Measurements from ENCODE around the gene RGS8.

The RGS8 gene

DNA sequence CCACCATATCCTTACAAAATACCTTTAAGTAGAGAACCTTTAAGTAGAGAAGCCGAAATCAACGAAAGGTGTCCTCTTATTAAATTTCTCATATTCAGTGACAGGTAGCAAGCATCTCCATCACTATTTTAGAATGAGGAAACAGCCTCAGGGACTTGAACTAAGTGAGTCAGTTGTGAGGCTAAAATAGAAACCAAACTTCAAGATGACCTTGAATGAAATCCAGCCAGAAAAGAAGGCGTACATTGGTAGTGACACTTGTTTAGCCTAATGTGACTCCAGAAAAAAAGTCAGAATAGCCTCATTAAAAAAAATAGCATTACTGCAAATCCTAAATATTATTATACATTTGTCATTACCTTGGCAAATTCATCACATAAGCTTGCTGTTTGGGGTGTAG, 20.1 kb downstream of the RGS8 start:
- CTCF ChIA-PET, result interaction anchor here (6.0 kb wide), 1 partner anchor 15 kb away, joined by 47 read pairs; no protein-coding TSS in a partner anchor
- DNase-seq (ENCODE audit: extremely low spot score), result no peak
- POLR2A ChIA-PET, result no interaction called here
- TF ChIP-seq, protein P1, sequence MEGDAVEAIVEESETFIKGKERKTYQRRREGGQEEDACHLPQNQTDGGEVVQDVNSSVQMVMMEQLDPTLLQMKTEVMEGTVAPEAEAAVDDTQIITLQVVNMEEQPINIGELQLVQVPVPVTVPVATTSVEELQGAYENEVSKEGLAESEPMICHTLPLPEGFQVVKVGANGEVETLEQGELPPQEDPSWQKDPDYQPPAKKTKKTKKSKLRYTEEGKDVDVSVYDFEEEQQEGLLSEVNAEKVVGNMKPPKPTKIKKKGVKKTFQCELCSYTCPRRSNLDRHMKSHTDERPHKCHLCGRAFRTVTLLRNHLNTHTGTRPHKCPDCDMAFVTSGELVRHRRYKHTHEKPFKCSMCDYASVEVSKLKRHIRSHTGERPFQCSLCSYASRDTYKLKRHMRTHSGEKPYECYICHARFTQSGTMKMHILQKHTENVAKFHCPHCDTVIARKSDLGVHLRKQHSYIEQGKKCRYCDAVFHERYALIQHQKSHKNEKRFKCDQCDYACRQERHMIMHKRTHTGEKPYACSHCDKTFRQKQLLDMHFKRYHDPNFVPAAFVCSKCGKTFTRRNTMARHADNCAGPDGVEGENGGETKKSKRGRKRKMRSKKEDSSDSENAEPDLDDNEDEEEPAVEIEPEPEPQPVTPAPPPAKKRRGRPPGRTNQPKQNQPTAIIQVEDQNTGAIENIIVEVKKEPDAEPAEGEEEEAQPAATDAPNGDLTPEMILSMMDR (IDR thresholded peaks at IDR 0.05; ENCODE audit: control extremely low read depth, extremely low read depth, low read depth, missing control alignments), result no peak

DNA sequence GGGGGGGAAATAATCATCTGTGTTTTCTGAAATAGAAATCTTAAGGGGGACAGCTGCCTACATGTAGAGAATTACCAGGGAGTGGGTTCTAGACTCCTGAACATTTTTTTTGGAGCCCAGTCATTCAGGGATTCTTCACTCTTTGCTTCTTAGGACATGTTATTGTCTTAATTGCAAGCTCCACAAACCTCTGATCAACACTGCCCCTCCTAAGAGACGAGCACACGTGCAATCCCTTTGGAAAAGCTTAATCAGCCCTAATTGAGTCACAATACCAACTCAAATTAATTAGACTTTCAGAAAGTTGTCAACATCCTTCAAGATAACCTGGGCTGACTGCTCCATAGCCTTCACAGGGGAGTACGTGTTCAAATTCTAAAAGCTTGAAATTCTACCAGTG, 21.4 kb downstream of the RGS8 start:
- TF ChIP-seq, protein P1 (IDR thresholded peaks at IDR 0.05; ENCODE audit: control extremely low read depth, extremely low read depth, low read depth, missing control alignments), result no peak
- no peak for DNase-seq (ENCODE audit: extremely low spot score)
- ChIA-PET POLR2A (no interaction called here), CTCF (interaction anchor here (1.0 to 6.0 kb wide), 4 partner anchors 11 to 18 kb away, joined by 5 to 47 read pairs (median 14); no protein-coding TSS in a partner anchor)

- TF ChIP-seq, protein P1 (IDR thresholded peaks at IDR 0.05; ENCODE audit: control extremely low read depth, extremely low read depth, low read depth, missing control alignments), result no peak
- DNase-seq (ENCODE audit: extremely low spot score), result no peak
- CTCF ChIA-PET, result interaction anchor here (1.0 to 6.0 kb wide), 5 partner anchors 8 to 19 kb away, joined by 5 to 47 read pairs (median 5); no protein-coding TSS in a partner anchor
- POLR2A ChIA-PET, result no interaction called here
Observed at GRCh38 chr1:182662121-182662890, 22.1 kb downstream of the RGS8 start.

DNA sequence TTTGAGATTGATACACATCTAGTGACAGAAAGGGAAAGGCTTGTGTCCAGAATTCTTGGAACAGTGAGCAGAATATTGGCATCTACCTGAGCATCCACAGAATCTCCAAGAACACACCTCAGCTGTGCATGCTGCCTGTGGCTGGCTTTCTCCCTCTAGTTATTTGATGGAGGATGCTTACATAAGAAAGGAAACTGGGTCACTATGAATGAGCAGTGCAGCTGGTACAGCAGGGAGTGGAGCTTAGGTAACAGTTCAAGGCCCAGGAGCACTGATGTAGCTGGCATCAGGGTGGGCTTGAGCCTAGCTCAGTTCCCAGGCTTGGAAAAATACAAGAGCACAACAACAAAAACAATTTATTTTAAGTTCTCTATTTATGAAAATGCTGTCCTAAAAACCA, 26.3 kb downstream of the RGS8 start:
- TF ChIP-seq, protein P1 (IDR thresholded peaks at IDR 0.05; ENCODE audit: control extremely low read depth, extremely low read depth, low read depth, missing control alignments), result no peak
- no peak for DNase-seq (ENCODE audit: extremely low spot score)

GRCh38 chr1:182656842-182657397, 27.5 kb downstream of the RGS8 start:
- TF ChIP-seq, protein P1 (IDR thresholded peaks at IDR 0.05; ENCODE audit: control extremely low read depth, extremely low read depth, low read depth, missing control alignments), result no peak
- ChIA-PET POLR2A (no interaction called here), CTCF (interaction anchor here (2.3 kb wide), 1 partner anchor 61 kb away, joined by 6 read pairs; no protein-coding TSS in a partner anchor)
- no peak for DNase-seq (ENCODE audit: extremely low spot score)

More for the DNA sequence above, 26.3 kb downstream of the RGS8 start:
- CTCF ChIA-PET, result interaction anchor here (1.2 to 1.8 kb wide), 2 partner anchors 9 to 62 kb away, joined by 4 to 5 read pairs; no protein-coding TSS in a partner anchor
- POLR2A ChIA-PET, result no interaction called here

DNA sequence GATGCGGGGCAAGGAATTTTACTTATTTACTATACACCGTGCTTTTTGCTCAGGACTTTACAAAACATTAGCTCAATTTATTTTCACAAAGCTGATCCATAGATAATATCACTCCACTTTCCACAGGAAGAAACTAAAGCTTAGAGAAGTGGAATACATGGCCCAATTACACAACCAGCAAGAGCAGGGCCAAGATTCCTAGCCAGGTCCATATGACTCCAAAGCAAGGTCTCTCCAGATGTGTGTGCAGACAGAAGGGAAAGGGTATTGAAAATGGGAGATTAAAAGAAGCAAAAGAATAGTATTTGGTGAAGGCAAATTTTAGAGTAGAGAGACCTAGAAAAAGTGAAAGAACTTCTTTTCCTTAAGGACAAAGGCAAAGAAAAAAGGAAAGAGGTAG, 30.4 kb downstream of the RGS8 start:
- DNase-seq (ENCODE audit: extremely low spot score), result no peak
- CTCF ChIA-PET, result interaction anchor here (0.9 to 9.2 kb wide), 5 partner anchors 8 to 55 kb away, joined by 3 to 47 read pairs (median 4); no protein-coding TSS in a partner anchor
- TF ChIP-seq, protein P1 (IDR thresholded peaks at IDR 0.05; ENCODE audit: control extremely low read depth, extremely low read depth, low read depth, missing control alignments), result no peak
- POLR2A ChIA-PET, result no interaction called here

All from GM10248 (cell line).